NOMO-1 treated with DMSO at 0.1 percent for 48 hours (cell line): ENCODE measurements around the gene SLC26A3.

ENCODE experiments used
- DNase-seq: peaks from one replicate; lab custom pipeline; 2025; ENCODE audit not compliant: unreplicated experiment; lab: John Stamatoyannopoulos, UW

SLC26A3 gene

DNA sequence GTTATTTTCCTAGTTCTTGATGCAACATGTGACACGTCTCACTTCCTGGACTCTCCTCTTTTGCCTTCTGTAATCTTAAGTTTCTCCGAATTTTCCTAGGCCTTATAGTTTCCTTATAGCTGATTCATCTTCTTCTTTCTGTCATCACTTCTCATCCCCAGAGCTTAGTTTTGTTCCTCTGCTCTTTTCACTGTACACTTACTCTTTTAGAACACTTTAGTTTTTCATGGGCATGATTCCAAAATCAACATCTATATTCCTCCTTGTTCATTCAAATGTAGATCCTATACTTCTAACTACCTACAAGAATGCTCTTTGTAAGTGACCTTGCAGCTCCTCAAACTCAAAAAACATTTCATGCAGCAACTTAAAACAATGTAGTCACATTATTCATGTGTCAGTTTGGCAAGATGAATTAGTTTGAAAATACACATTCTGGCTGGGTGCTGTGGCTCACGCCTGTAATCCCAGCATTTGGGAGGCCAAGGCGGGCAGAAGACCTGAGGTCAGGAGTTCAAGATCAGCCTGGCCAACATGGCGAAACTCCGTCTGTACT lies 13.1 kb upstream of the SLC26A3 start:
- no peak for DNase-seq

DNA sequence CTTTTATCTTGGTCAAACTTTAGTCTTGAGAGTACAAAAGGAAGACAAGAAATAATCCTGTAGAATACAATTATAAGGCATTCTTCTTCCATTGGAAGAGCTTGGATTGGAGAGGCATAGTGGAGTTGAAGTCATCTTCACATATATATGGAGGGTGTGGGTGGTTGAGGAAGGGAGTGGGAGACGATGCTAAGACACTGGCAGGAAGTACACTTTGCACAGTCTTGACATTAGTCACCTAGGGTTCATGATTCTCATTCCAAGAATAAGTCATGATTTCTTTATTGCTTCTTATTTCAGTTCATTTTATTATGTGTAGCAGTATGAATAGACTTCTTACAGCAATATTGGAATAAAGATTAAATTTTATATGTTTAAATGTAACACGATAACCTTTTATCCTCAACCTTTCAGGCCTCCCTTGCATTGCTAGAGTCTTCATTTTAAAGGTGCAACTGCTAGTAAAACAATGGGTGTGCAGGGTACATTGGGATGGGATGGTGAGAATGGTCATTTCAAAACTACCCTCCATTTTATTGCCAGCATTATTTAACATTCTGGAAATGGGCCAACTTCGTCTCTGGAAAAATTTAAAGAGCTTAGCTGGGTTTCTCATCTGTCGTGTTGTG lies 12.3 kb upstream of the SLC26A3 start:
- DNase-seq, result no peak

DNA sequence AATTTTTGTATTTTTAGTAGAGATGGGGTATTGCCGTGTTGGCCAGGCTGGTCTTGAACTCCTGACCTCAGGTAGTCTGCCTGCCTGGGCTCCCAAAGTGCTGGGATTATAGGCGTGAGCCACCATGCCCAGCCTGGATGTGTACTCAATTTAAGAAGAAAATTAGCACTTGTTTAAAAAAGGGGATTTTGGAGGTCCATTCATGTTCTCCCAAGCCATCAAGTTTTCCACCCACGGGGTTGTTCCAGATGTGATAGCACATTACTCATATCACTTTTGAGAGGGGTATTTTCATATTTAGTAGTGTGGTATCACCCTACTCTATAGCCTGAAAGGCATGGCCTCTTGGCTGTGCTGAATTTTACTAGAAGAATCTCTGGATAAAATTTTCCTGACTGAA lies 10.5 kb upstream of the SLC26A3 start:
- DNase-seq, result no peak

DNA sequence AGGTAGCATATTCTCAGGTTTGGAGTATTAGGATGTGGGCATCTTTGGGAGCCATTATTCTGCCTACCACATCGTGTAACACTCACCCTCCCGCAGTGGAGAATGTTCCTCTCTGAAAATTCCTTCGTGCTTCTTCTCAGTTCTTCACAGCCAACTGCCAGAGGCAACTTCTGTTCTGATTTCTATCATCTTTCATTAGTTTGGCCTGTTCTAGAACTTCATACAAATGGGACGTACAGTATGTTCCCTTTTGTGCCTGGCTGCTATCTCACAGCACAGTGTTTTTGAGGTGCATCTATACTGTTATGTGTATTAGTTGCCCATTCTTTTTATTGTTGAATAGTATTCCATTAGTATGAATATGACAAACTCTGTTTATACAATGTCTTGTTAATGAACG lies 8.9 kb upstream of the SLC26A3 start:
- DNase-seq, result no peak

DNA sequence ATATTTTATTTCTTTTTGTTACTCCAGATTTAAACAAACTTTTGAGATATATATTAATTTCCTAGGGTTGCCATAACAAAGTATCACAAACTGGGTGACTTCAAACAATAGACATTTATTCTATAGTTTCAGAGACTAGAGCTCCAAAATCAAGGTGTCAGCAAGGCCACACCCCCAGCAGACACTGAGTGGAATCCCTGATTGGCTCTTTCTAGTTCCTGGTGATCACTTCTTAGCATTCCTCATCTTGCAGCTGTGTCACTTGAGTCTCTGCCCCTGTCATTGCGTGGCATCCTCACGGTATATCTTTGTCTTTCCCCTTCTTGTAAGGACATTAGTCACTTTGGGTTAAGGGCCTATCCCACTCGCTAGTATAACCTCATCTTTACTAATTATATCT lies 7.6 kb upstream of the SLC26A3 start:
- DNase-seq, result no peak

DNA sequence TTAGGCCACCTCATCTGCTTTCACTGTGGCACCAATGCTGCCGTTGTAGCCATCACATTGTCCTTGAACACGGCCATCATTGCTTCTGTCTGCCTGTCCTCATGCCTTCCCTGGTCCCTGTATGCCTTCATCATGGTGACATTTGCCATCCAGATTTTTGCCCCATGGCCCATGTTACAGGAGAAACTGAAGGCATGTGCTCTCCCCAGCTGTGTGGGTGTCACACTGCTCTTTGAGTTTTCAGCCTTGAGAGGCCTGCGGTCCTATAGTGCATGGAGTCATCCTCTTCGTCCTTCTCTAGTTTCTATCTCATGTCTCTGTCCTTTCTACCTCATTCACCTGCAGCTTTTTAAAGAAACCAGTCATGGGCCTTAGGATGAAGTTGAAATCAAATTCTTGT lies 6.2 kb upstream of the SLC26A3 start:
- no peak for DNase-seq

DNA sequence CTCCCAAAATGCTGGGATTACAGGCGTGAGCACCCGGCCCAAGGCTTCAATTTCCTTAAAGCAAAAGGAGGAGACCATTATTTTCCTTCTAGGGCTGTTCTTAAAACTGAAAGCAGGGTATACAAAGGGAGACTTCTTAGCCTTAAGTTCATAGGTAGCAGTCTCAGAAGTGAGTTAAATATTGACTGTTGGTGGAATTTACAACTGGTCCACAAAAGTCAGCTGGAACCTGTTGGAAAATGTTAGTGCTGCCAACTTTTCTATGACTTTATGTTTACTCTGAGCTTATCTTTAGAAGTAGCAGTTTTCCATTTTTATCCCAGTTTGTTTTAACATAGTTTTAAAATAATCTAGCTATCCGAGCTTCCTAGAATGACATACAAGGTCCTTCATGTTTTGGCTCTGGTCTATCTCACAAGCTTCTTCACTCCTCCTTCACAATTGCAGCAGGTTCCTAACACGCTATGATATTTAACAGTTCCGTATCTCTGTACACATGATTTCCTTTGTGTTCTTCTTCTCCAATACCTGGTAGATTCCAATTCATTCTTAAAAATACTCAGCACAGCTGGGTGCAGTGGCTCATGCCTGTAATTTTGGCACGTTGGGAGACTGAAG lies 3.3 kb downstream of the SLC26A3 start:
- DNase-seq, result no peak

DNA sequence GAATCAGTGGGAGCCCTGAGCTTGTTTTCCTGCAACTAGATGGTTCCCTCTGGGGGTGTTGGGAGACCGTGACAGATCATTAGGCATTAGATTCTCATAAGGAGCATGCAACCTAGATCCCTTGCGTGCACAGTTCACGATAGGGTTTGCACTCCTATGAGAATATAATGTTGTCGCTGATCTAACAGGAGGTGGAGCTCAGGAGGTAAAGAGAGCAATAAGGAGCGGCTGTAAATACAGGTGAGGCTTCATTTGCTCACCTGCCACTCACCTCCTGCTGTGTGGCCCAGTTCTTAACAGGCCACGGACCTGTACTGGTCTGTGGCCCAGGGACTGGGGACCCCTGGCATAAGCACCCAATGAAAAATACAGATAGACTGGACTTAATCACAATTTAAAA lies 10.7 kb downstream of the SLC26A3 start:
- DNase-seq, result no peak

DNA sequence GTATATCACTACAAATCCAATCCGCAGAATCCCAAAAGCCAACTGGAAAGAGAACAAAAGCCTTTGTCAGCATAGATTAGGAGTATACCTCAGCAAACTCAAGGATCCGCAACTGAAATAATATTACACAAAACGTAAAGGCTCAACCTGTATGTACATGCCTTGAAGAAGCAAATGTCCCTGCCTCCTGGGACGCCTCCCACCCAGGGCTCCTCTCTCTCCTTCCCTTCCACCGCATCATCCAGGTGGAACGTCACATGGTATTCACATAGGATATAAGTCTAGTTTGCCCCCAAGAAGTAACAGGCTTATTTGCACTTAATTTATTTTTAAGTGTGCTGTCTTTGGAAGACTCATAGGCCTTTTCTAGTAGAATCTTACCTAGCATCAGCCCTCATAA lies 13.4 kb downstream of the SLC26A3 start:
- DNase-seq, result no peak

DNA sequence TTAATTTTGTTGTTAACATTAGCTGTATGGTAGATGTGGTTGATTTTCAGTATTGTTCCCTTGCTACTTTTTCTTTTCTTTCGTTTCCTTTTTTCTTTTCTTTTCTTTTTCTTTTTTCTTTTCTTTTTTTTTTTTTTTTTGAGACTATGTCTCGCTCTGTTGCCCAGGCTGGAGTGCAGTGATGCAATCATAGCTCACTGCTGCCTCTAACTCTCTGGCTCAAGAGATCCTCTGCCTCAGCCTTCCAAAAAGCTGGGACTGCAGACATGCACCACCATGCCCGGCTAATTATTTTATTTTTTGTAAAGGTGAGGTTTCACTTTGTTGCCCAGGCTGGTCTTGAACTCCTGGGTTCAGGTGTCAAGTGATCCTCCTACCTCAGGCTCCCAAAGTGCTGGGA lies 14.4 kb downstream of the SLC26A3 start:
- DNase-seq, result no peak

DNA sequence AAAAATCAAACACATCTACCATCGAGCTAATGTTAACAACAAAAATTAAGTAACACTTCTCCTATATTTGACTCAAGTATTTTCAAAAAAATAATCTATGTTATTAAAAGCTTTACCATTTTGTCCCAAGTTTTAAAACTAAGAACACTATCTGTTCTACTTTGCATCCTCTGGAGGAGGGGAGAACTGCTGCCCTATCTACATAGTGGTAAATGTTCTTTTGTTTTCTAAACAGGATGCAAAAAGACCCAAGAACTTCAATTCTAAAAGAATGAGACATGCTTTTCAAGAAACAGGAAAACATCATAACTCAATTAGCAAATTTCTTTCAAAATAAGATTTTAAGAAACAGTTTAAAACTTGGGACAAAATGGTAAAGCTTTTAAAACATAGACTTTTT lies 14.8 kb downstream of the SLC26A3 start:
- no peak for DNase-seq

DNA sequence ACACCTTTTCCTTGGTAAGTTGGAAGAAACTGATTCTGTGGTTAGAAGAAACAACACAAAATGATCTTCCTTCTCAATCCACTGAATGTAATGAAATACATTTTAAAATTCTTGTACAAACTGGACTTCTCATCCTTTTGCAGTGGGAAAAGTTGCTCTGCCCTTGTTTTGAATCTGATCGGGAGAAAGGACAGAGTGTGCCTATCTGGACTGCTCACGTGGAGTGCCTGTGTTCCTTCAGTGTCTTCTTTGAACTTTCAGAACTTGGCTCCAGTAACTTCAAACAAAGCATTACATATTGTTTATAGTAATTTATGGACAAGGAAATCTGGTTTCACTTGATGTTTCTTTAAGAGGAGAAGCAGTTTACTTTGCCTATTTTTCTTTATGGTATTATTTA lies 17.1 kb downstream of the SLC26A3 start:
- DNase-seq, result no peak

DNA sequence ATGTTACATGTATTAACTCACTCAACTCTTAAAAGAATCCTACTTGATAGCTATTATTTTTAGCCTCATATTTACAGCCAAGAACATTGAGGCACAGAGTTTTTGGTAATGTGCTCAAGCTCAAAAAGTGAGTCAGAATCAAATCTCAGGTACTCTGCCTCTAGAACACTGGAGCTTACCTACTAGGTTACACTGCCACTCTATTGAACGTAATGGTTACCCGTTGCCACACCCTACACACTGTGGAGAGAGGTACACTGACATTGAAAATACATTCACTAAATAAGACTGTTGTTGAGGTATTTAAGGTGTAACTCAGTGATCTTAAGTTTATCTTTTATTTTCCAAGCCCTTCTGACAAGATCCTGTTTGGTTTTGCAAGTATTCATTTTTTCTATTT lies 17.9 kb downstream of the SLC26A3 start:
- DNase-seq, result no peak

DNA sequence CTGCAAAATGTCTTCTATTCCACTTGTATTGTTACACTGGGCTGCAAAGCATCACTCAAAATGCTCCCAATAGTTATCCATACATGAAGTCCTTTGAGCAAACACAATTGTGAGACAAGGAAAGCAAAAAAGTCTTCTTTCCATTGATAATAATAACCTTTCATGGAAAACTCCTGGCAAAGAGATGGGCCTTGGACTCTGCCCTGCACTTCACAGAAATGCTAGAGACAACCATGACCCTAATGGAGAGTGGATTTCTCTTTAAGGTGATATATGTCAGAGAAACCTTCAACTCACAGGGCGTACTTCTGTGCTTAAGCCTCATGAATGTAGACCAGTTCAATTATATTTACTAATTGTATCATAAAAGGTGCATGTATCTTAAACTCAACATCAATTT lies 19.4 kb downstream of the SLC26A3 start:
- DNase-seq, result no peak

DNA sequence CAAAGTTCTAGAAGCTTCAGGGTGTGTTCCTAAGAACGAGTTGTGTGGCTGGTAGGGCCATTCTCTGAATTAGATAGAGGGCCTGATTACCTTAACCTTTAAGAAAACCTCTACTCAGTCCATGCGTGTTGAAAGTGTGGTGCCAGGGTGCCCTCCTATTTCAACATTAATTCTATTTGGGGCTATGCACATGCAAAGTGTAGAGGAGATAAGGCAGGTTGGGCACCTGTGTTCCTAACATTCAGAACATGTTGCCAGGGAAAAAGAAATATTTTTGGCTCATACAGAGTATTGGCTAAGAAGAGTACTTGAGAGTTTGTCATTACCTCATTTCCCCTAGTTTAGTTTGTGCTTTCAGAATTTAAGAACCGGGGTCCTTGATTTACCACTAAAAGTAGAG lies 20.6 kb downstream of the SLC26A3 start:
- no peak for DNase-seq

DNA sequence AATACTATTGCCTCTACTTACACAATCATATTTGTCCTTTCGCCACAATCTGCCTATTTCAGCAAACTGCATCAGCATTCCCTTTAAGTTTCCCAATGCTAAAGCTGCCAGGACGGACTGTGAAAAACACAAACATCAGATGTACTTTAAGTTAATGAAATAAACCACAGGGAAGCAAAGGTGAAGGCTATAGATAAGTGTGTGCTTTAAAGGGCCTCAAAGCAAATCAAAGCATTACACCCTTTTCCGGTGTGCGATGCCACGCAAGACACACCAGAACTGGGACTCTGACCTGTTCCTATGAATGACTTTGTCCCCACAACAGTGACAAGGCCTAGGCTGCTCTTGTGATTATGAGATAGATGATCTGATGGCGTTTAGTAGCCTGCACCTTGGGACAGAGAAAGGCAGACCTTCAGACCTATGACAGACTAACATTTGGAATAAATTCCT lies 23.4 kb downstream of the SLC26A3 start:
- no peak for DNase-seq

DNA sequence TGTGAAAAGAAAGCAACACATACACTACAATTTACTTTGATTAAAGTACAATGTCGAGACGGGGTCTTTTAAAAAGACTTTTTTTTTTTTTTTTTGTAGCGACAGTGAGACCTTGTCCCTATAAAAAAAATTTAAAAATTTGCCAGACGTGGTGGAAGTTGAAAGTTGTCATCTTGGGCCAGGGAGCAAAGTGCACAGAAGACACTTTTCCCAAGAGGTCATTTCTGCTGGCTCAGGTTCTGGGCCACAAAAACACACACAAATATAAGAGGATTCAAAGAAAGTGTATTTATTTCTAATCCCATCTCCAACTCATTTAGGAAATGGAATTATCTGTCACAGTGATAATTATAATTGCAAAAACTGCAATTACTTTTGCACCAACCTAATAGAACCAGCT lies 24.7 kb downstream of the SLC26A3 start:
- DNase-seq, result no peak

DNA sequence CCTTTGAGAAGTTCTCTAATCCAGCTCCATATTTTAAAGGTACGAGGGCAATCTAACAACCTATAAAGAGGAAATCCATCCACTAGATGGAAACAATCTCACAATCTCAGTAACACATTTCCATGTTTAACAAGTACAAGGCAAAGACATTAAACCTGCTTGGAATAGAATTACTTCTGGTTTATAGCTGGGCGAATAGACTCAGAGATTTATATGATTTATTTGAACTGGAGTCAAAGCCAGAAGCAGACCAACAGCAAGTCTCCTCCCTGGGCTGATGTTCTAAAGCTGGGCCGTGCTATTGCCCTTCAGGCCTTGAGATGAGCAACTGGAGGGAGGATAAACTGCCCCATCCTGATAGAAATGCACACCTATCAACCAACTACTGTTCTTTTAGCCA lies 25.3 kb downstream of the SLC26A3 start:
- no peak for DNase-seq

DNA sequence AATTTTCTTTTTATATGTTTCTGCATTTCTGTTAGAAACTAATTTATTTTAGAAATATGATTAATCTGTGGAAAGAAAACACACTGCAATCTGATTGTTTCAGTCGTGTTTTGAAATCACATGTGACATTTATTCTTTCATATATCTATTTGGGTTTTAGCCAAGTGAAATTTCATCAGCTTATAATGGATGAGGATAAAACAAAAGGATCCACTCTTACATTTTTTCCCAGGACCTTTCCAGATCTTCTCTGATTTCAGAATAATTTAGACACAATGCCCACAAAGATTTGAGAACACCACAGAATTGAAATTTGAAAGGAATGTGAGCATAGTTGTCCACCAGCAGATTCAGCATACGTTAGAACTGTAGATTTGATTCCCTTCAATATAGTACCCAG lies 30.0 kb downstream of the SLC26A3 start:
- no peak for DNase-seq

DNA sequence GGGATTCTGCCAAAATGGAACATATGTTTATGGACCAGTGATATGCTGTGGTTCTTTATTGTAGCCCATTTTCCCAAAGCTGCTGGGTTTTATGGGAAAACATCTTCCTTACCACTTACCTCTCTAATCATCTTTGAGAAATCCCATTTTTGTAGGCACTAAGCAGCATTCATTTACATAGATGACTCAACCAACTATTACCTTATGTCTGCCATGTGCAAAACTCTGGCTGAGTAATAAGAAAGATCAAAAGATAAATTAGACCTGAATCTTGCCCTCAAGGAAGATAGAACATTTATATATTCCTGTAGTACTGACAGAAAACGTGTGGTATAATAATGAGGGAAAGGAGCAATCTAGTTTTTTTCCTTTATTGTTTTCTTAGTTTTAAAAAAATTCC lies 34.8 kb downstream of the SLC26A3 start:
- no peak for DNase-seq

DNA sequence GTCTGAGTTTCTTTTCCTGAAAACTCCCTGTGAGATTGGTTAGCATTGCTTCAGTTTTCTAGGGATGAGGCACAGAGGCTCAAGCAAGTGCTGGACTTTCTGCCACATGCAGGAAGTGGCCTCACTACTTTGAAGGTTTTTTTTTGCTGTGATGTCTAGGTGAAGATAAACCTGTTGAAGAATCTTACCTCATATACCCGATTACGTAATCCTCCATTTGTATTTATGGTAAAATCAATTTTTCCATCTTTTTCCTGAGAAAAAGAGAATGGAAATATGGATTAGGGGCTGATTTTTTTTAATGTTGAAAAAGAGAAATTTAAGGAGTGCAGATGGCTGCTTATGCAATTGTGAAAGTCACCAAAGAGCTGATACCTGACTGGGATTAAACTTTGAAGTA lies 35.6 kb downstream of the SLC26A3 start:
- no peak for DNase-seq

DNA sequence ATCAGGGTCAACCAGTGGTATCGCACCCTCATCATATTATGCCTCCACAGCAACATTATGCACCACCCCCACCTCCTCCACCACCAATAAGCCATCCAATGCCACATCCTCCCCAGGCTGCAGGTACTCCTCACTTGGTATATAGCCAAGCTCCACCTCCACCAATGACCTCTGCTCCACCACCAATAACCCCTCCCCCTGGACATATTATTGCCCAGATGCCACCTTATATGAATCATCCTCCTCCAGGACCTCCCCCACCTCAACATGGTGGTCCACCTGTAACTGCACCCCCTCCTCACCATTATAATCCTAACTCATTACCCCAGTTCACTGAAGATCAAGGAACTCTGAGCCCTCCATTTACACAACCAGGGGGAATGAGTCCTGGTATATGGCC lies 44.4 kb downstream of the SLC26A3 start:
- DNase-seq, result no peak

DNA sequence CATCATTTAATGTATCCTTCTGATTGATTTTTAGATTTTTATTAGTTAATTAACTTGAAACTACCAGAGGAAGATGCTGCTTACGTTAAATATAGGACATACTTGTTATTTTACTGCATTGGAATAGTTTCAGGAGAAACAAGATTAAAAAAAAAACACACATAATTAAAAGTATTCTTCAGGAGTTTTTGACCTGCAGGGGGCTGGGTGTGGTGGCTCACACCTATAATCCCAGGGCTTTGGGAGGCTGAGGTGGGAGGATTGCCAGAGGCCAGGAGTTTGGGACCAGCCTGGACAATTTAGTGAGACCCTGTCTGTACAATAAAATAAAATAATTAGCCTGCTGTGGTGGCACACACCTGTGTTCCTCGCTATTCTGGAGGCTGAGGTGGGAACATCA lies 48.4 kb downstream of the SLC26A3 start:
- DNase-seq, result no peak
